ENCODE data around the gene CNNM2. TPM values are rescaled to one million over a fixed set of nuclear protein-coding genes. Genes with fewer than 3 reads are reported as not detected.

The CNNM2 gene
- total RNA-seq, 1 experiment from 2014 or later: 7.2 TPM

DNA sequence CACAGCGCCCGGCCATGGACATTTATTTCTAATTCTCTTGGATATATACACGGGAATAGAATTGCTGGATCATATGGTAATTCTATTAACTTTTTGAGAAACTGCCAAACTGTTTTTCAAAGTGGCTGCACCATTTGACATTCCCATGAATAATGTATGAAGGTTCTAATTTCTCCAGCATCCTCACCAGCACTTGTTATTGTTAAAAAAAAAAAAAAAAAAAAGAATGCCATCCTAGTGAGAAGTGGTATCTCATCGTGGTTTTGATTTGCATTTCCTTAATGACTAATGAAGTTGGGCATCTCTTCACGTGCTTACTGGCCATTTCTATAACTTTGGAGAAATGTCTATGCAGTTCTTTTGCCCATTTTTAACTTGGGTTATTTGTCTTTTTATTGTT, 13.5 kb downstream of the CNNM2 start:
- intact Hi-C loops (cut with micrococcal nuclease): no loop called here
- Histone ChIP-seq H3K9ac (ENCODE audit: low read length) (no peak overlapping the region), H2AFZ (ENCODE audit: low read length) (no peak overlapping the region), H3K79me2 (ENCODE audit: low read length) (no peaks in the 10 kb centered on the region), H3K27me3 (ENCODE audit: low read length) (no peaks in the 10 kb centered on the region), H3K4me3 (ENCODE audit: low read length) (no peak overlapping the region), H3K4me1 (ENCODE audit: insufficient read depth, low read length) (no peaks in the 10 kb centered on the region), H3F3A (ENCODE audit: low read length, unreplicated experiment) (no peaks in the 10 kb centered on the region), H3K9me3 (ENCODE audit: low read length) (no peaks in the 10 kb centered on the region), H3K4me2 (ENCODE audit: low read length) (no peak overlapping the region), H4K20me1 (ENCODE audit: low read length) (no peaks in the 10 kb centered on the region), H3K27ac (ENCODE audit: low read length) (no peak overlapping the region), H3K9me2 (replicated peaks; ENCODE audit: low read length) (no peaks in the 10 kb centered on the region), H3K36me3 (ENCODE audit: low read depth, low read length) (no peaks in the 10 kb centered on the region)
- no peak for DNase-seq
- ChIA-PET CTCF (no interaction called here), POLR2A (ENCODE audit: unreplicated experiment) (no interaction called here)
- no TSS peak for BruUV-seq (replicated peaks)
- TF ChIP-seq EZH2 (IDR thresholded peaks at IDR 0.05; ENCODE audit: low read length, unreplicated experiment) (no peak), EZH2phosphoT487 (IDR thresholded peaks at IDR 0.05; ENCODE audit: borderline replicate concordance, low read length) (no peak)
- TF ChIP-seq, protein P1, sequence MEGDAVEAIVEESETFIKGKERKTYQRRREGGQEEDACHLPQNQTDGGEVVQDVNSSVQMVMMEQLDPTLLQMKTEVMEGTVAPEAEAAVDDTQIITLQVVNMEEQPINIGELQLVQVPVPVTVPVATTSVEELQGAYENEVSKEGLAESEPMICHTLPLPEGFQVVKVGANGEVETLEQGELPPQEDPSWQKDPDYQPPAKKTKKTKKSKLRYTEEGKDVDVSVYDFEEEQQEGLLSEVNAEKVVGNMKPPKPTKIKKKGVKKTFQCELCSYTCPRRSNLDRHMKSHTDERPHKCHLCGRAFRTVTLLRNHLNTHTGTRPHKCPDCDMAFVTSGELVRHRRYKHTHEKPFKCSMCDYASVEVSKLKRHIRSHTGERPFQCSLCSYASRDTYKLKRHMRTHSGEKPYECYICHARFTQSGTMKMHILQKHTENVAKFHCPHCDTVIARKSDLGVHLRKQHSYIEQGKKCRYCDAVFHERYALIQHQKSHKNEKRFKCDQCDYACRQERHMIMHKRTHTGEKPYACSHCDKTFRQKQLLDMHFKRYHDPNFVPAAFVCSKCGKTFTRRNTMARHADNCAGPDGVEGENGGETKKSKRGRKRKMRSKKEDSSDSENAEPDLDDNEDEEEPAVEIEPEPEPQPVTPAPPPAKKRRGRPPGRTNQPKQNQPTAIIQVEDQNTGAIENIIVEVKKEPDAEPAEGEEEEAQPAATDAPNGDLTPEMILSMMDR (conservative IDR thresholded peaks at IDR 0.05; ENCODE audit: low read depth, low read length): no peak
- no peak for ATAC-seq

DNA sequence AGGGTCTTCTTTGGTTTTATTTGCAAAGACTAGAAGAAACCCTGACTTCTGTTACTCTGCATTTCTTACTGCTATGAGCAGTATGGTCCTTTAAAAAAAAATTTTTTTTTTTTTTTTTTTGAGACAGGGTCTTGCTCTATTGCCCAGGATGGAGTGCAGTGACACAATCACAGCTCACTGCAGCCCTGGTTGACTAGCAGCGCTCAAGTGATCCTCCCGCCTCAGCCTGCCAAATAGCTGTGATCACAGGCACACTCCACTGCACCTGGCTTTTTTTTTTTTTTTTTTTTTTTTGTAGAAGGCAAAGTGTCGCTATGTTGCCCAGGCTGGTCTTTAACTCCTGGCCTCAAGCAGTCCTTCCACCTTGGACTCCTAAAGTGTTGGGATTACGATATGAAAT, 17.4 kb downstream of the CNNM2 start:
- BruUV-seq (replicated peaks): no TSS peak
- Histone ChIP-seq H3K27ac (ENCODE audit: low read length) (no peak overlapping the region), H3F3A (ENCODE audit: low read length, unreplicated experiment) (no peaks in the 10 kb centered on the region), H3K36me3 (ENCODE audit: low read depth, low read length) (no peaks in the 10 kb centered on the region), H3K4me3 (ENCODE audit: low read length) (no peak overlapping the region), H3K4me1 (ENCODE audit: insufficient read depth, low read length) (no peaks in the 10 kb centered on the region), H3K9me3 (ENCODE audit: low read length) (no peaks in the 10 kb centered on the region), H2AFZ (ENCODE audit: low read length) (no peak overlapping the region), H3K9ac (ENCODE audit: low read length) (no peak overlapping the region), H3K4me2 (ENCODE audit: low read length) (no peak overlapping the region), H3K27me3 (ENCODE audit: low read length) (no peaks in the 10 kb centered on the region), H3K9me2 (replicated peaks; ENCODE audit: low read length) (no peaks in the 10 kb centered on the region), H3K79me2 (ENCODE audit: low read length) (no peaks in the 10 kb centered on the region), H4K20me1 (ENCODE audit: low read length) (no peaks in the 10 kb centered on the region)
- TF ChIP-seq, protein P1 (conservative IDR thresholded peaks at IDR 0.05; ENCODE audit: low read depth, low read length): no peak
- no peak for TF ChIP-seq EZH2phosphoT487 (IDR thresholded peaks at IDR 0.05; ENCODE audit: borderline replicate concordance, low read length)
- no peak for TF ChIP-seq EZH2 (IDR thresholded peaks at IDR 0.05; ENCODE audit: low read length, unreplicated experiment)
- ChIA-PET POLR2A (ENCODE audit: unreplicated experiment) (no interaction called here), CTCF (no interaction called here)
- intact Hi-C loops (cut with micrococcal nuclease): no loop called here
- no peak for DNase-seq
- ATAC-seq: no peak

DNA sequence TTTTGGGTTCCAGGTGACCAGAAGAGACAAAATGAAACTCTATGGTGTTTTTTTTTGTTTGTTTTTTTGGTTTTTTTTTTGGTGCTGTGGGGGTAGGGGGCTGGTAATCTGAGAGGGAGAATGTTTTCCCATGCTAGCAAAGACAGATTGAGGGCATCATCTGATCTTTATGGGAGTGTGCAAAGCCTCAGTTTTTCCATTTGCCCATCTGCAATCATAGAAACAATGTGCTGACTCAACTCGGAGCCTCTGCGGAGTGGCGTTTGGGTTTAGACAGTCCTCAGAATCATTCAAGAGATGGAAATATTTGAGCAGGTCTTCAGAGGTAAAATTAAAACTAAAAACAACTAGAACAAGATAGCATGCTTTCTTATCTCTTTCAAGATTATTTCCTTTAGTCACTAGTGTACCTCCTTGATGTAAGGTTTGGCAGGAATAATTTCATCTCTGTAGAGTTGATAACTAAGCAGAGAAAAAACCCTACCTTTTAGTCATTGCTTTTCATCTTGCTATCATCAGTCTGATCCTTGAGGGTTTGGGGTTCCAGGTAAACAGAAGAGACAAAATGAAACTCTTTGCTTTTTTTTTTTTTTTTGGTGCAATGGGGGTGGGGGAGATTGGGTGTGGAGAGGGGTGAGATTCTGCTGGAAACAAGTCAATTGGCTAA, 18.0 kb downstream of the CNNM2 start:
- no peaks in the 10 kb centered on the region for H3K4me1 ChIP-seq (ENCODE audit: insufficient read depth, low read length)
- DNase-seq (no peak), ATAC-seq (no peak)
- H3K27me3 ChIP-seq (ENCODE audit: low read length): no peaks in the 10 kb centered on the region
- no peaks in the 10 kb centered on the region for H3F3A ChIP-seq (ENCODE audit: low read length, unreplicated experiment)
- BruUV-seq (replicated peaks): no TSS peak
- no peak overlapping the region for H3K4me2 ChIP-seq (ENCODE audit: low read length)
- H3K4me3 ChIP-seq (ENCODE audit: low read length): no peak overlapping the region
- H3K9me2 ChIP-seq (replicated peaks; ENCODE audit: low read length): no peaks in the 10 kb centered on the region
- H3K27ac ChIP-seq (ENCODE audit: low read length): no peak overlapping the region
- H4K20me1 ChIP-seq (ENCODE audit: low read length): no peaks in the 10 kb centered on the region
- ChIA-PET CTCF (no interaction called here), POLR2A (ENCODE audit: unreplicated experiment) (no interaction called here)
- H2AFZ ChIP-seq (ENCODE audit: low read length): no peak overlapping the region
- intact Hi-C loops (cut with micrococcal nuclease): no loop called here
- no peak for TF ChIP-seq EZH2phosphoT487 (IDR thresholded peaks at IDR 0.05; ENCODE audit: borderline replicate concordance, low read length)
- H3K36me3 ChIP-seq (ENCODE audit: low read depth, low read length): no peaks in the 10 kb centered on the region
- no peaks in the 10 kb centered on the region for H3K9me3 ChIP-seq (ENCODE audit: low read length)
- H3K9ac ChIP-seq (ENCODE audit: low read length): no peak overlapping the region
- no peaks in the 10 kb centered on the region for H3K79me2 ChIP-seq (ENCODE audit: low read length)
